ENCODE measurements around the gene FANCE.

Gene FANCE

GRCh38 chr6:35483490-35483889 is 31.4 kb downstream of the FANCE start:
- Histone ChIP-seq H3K4me1 (ENCODE audit: control insufficient read depth, insufficient read depth, low read length) (peaks cover 33% of the 10 kb centered on the region), H3K27me3 (ENCODE audit: control insufficient read depth, insufficient read depth, low read length) (no peaks in the 10 kb centered on the region), H3K36me3 (ENCODE audit: control insufficient read depth, insufficient read depth, low read length) (peaks cover 13% of the 10 kb centered on the region), H3K4me3 (ENCODE audit: low read length) (no peak overlapping the region), H3K27ac (ENCODE audit: low read depth, low read length) (peak overlapping the region; percentile 43), H3K9ac (ENCODE audit: low read length) (no peak overlapping the region)

DNA sequence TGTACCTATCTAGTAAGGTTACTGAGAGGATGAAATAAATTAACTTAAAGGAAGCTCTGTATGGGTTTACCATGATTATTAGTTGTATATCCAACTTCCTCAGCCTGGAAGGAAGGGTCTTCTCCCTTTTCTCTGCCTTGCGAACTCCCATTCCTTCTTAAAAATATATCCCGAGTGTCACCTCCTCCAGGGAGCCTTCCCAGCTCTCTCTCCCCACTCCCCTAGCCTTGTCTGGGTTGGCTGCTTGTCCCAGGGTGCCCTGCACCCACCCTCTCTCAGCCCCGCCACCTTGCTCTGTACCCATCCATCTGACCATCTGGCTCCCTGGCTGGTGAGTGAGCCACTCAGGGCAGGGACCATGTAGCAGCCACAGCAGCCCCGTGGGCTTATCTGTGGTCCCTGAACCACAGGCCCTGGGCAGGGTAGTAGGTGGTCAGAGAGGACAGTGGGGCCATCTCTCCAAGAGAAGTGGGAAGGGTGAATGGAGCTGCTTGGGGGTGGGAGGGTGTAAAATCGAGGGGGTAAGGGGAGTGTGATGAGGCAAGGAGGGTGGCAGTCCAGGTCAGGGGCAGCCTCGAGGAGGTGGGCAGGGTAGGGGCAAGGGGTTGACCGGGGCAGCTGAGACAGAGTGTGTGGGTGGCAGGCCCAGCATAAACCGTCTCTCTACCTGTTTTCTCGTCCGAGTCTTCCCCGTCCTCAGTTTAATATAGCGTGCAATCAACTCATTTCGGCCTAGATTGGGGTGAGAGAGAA is 31.9 kb downstream of the FANCE start:
- H3K4me3 ChIP-seq (ENCODE audit: low read length) = no peak overlapping the region
- no peak overlapping the region for H3K9ac ChIP-seq (ENCODE audit: low read length)
- peaks cover 12% of the 10 kb centered on the region for H3K36me3 ChIP-seq (ENCODE audit: control insufficient read depth, insufficient read depth, low read length)
- H3K27me3 ChIP-seq (ENCODE audit: control insufficient read depth, insufficient read depth, low read length) = no peaks in the 10 kb centered on the region
- peak overlapping the region; percentile 99 for H3K27ac ChIP-seq (ENCODE audit: low read depth, low read length)
- H3K4me1 ChIP-seq (ENCODE audit: control insufficient read depth, insufficient read depth, low read length) = peaks cover 35% of the 10 kb centered on the region

DNA sequence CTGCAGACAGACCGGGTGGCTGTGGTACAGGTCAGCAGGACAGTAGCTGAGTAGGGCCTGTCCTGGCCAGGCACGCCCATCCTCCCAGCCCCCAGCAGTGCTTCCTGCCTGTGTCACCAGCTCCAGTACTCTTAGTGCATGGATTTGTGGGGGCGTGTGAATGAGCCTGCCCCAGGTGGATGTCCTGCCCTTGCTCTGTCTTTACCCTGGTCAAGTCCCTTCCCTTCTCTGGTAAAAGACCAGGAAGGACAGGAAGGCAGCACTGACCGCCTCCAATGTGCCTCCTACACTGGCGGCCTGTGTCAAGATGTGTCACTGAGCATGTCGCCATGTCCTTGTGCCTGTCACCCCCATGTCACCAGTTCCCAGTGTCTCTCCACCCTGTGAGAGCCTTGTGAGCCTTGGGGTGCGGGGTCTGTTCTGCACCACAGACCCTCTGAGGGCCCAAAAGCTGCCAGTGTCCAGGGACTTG is 32.8 kb downstream of the FANCE start:
- no peak overlapping the region for H3K9ac ChIP-seq (ENCODE audit: low read length)

GRCh38 chr6:35485402-35485877 is 33.3 kb downstream of the FANCE start:
- peak overlapping the region; percentile 99 for H3K27ac ChIP-seq (ENCODE audit: low read depth, low read length)
- H3K4me3 ChIP-seq (ENCODE audit: low read length) = peak overlapping the region; percentile 7
- H3K4me1 ChIP-seq (ENCODE audit: control insufficient read depth, insufficient read depth, low read length) = peaks cover 46% of the 10 kb centered on the region

More for the DNA sequence above, 32.8 kb downstream of the FANCE start:
- Histone ChIP-seq H3K36me3 (ENCODE audit: control insufficient read depth, insufficient read depth, low read length) (peaks cover 9% of the 10 kb centered on the region), H3K4me1 (ENCODE audit: control insufficient read depth, insufficient read depth, low read length) (peaks cover 44% of the 10 kb centered on the region), H3K27ac (ENCODE audit: low read depth, low read length) (peak overlapping the region; percentile 99), H3K4me3 (ENCODE audit: low read length) (peak overlapping the region; percentile 7), H3K27me3 (ENCODE audit: control insufficient read depth, insufficient read depth, low read length) (no peaks in the 10 kb centered on the region)

GRCh38 chr6:35486005-35486925 is 34.1 kb downstream of the FANCE start:
- peak overlapping the region; percentile 5 for H3K9ac ChIP-seq (ENCODE audit: low read length)
- H3K4me3 ChIP-seq (ENCODE audit: low read length) = peak overlapping the region; percentile 3
- H3K4me1 ChIP-seq (ENCODE audit: control insufficient read depth, insufficient read depth, low read length) = peaks cover 49% of the 10 kb centered on the region

More at GRCh38 chr6:35485402-35485877, 33.3 kb downstream of the FANCE start:
- Histone ChIP-seq H3K27me3 (ENCODE audit: control insufficient read depth, insufficient read depth, low read length) (no peaks in the 10 kb centered on the region), H3K9ac (ENCODE audit: low read length) (no peak overlapping the region), H3K36me3 (ENCODE audit: control insufficient read depth, insufficient read depth, low read length) (peaks cover 7% of the 10 kb centered on the region)

DNA sequence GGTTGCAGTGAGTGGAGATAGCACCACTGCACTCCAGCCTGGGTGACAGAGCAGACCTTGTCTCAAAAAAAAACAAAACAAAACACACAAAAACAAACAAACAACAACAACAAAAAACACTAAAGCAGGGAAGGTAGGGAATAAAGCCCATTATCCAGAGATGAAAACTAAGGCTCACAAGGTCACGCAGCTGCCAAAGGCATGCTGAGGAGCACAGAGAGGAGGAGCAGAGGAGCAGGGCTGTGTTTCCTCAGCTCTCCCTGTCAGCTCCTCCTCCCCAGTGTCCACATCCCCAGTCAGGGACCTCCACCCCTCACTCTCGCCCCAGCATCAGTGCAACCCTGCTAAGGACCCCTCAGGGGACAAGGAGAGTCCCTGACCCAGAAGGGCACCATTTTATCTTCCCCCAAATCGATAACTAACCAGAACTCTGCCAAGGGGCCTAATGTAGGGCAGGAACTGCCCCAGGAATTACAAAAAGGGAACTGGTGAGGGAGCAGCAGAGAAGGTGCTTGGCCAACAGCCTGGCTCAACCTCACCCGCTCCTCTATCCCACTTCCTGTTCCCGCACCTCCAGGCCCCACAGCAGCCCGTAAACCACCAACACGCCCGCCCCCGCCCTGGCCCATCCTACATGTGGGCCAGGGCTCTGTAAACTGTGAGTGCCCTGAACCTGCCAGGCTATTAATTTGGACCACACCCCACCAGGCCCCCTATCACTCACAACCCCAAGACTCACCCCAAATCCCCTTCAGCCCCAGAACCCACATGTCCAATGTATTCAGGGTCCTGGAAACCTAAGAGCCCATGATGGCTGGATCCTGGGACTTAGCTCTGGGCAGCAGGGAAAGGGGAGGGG is 35.7 kb downstream of the FANCE start:
- peak overlapping the region; percentile 36 for H3K4me3 ChIP-seq (ENCODE audit: low read length)
- H3K27ac ChIP-seq (ENCODE audit: low read depth, low read length) = peak overlapping the region; percentile 99
- H3K9ac ChIP-seq (ENCODE audit: low read length) = peak overlapping the region; percentile 63
- peaks cover 64% of the 10 kb centered on the region for H3K4me1 ChIP-seq (ENCODE audit: control insufficient read depth, insufficient read depth, low read length)
- peaks cover 4% of the 10 kb centered on the region for H3K36me3 ChIP-seq (ENCODE audit: control insufficient read depth, insufficient read depth, low read length)
- H3K27me3 ChIP-seq (ENCODE audit: control insufficient read depth, insufficient read depth, low read length) = no peaks in the 10 kb centered on the region

More at GRCh38 chr6:35486005-35486925, 34.1 kb downstream of the FANCE start:
- Histone ChIP-seq H3K27ac (ENCODE audit: low read depth, low read length) (peak overlapping the region; percentile 99), H3K36me3 (ENCODE audit: control insufficient read depth, insufficient read depth, low read length) (peaks cover 4% of the 10 kb centered on the region), H3K27me3 (ENCODE audit: control insufficient read depth, insufficient read depth, low read length) (no peaks in the 10 kb centered on the region)

DNA sequence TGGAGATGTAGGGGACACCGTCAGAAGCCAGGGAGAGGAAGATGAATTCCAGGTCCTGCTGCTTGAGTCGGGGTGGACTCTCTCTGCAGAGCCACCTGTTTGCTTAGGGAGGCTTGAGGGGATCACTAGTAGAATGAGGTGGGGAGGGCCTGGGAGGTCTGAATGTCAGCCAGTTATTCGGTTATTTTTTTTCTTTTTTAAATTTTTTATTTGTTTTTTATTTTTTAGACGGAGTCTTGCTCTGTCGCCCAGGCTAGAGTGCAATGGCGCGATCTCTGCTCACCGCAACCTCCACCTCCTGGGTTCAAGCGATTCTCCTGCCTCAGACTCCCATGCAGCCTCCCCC is 36.4 kb downstream of the FANCE start:
- peak overlapping the region; percentile 99 for H3K27ac ChIP-seq (ENCODE audit: low read depth, low read length)
- peaks cover 69% of the 10 kb centered on the region for H3K4me1 ChIP-seq (ENCODE audit: control insufficient read depth, insufficient read depth, low read length)
- H3K36me3 ChIP-seq (ENCODE audit: control insufficient read depth, insufficient read depth, low read length) = no peaks in the 10 kb centered on the region
- no peaks in the 10 kb centered on the region for H3K27me3 ChIP-seq (ENCODE audit: control insufficient read depth, insufficient read depth, low read length)
- no peak overlapping the region for H3K9ac ChIP-seq (ENCODE audit: low read length)
- H3K4me3 ChIP-seq (ENCODE audit: low read length) = no peak overlapping the region

GRCh38 chr6:35489066-35489465 is 36.9 kb downstream of the FANCE start:
- no peaks in the 10 kb centered on the region for H3K36me3 ChIP-seq (ENCODE audit: control insufficient read depth, insufficient read depth, low read length)
- H3K4me3 ChIP-seq (ENCODE audit: low read length) = no peak overlapping the region
- no peaks in the 10 kb centered on the region for H3K27me3 ChIP-seq (ENCODE audit: control insufficient read depth, insufficient read depth, low read length)
- peaks cover 75% of the 10 kb centered on the region for H3K4me1 ChIP-seq (ENCODE audit: control insufficient read depth, insufficient read depth, low read length)
- peak overlapping the region; percentile 99 for H3K27ac ChIP-seq (ENCODE audit: low read depth, low read length)
- H3K9ac ChIP-seq (ENCODE audit: low read length) = no peak overlapping the region

DNA sequence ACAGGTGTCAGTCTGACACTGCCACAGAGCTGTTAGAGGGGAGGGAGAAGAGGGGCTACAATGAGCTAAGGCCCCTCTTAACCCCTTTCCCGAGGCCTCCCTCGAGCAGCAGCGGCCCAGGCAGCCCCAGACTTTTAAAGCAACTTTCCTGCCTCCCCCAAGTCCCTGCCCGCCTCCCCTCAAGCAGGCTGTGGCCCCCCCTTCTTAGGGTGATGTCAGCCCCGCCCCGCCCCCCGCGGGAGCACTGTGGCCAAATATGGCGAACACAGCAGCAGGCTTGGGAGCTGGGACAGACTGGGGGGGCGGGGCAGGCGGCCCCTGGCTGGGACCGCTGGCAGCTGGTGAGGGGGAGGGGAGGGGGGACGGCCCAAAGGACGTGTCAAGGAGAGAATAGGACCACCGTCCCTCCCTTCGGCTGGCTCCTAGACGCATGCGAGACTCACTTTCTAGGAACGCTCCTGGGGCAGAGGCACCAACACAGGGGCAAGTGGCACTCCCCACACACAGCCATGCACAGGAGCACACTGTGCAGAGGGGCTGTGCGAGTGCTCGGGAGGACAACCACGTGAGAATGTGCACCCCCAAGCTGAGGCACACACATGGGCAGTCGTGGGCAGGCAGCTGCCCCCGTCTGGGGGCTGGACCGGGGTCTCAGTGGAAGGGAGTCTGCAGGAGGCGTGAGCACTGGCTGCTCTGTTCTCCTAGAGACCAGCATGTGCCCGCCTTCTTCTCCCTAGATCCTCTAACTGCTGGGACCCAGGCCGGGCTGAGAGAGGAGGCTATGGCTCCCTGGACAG is 38.1 kb downstream of the FANCE start:
- peaks cover 77% of the 10 kb centered on the region for H3K4me1 ChIP-seq (ENCODE audit: control insufficient read depth, insufficient read depth, low read length)
- no peaks in the 10 kb centered on the region for H3K36me3 ChIP-seq (ENCODE audit: control insufficient read depth, insufficient read depth, low read length)
- H3K9ac ChIP-seq (ENCODE audit: low read length) = peak overlapping the region; percentile 24
- H3K27ac ChIP-seq (ENCODE audit: low read depth, low read length) = peak overlapping the region; percentile 99
- H3K27me3 ChIP-seq (ENCODE audit: control insufficient read depth, insufficient read depth, low read length) = no peaks in the 10 kb centered on the region
- H3K4me3 ChIP-seq (ENCODE audit: low read length) = peak overlapping the region; percentile 71

DNA sequence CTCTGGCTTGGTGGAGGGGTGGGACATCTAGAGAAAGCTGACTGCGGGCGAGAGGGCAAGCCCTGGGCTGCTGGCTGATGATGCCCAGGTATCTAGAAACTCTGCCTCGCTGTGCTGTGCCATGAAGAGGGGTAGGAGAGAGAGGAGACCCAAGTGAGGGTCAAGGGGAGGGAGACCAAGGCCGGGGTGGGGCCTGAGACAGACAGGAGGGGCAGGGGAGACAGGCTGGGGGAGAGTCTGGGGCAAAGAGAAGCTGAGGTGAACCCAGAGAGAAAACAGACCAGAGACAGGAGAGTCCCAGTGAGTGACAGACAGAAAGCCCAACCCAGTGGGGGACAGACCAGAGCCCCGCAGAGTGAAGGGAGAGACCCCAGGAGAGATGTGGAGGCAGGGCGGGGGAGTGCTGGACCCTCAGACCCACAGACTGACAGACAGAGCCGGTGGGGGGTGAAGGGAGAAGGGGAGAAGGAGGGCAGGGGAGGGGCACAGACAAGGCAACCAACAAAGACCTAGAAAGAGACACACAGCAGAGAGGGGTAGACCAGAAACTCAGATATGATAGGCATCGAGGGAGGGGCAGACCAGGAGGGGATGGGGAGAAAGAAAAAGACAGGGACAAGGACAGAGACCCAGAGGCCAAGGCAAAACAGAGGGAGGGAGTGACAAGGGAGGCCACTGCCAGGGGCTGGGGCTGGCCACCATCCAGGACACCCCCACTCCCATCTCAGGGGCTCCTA is 38.9 kb downstream of the FANCE start:
- Histone ChIP-seq H3K4me3 (ENCODE audit: low read length) (peak overlapping the region; percentile 71), H3K27me3 (ENCODE audit: control insufficient read depth, insufficient read depth, low read length) (no peaks in the 10 kb centered on the region), H3K36me3 (ENCODE audit: control insufficient read depth, insufficient read depth, low read length) (no peaks in the 10 kb centered on the region), H3K4me1 (ENCODE audit: control insufficient read depth, insufficient read depth, low read length) (peaks cover 70% of the 10 kb centered on the region), H3K27ac (ENCODE audit: low read depth, low read length) (peak overlapping the region; percentile 99), H3K9ac (ENCODE audit: low read length) (no peak overlapping the region)

All from rectal smooth muscle tissue (tissue), 1 donor.